Thyroid gland (tissue), 4 donors: ENCODE data around the gene BBIP1. TPM values are rescaled to one million over a fixed set of nuclear protein-coding genes. Genes with fewer than 3 reads are reported as not detected.

ENCODE experiments used
- DNase-seq, 2 donors: peaks; one replicate each; pipeline ENCODE4 v3.0.0-alpha.2; 2019
- H3K27ac ChIP-seq, 3 donors: fragments of 200-600 bp; sonication (generic); 1 replicate in 2 of 3; 2 replicates in 1 of 3; pipeline ENCODE4 v1.5.1; 2016 to 2019; ENCODE audit warnings: mild to moderate bottlenecking in 1 of 3, moderate library complexity in 1 of 3
- H3K27me3 ChIP-seq: fragments of 200-600 bp; sonication (generic); one replicate; pipeline ENCODE4 v1.5.1; 2019
- H3K36me3 ChIP-seq, 2 donors: fragments of 200-600 bp; sonication (generic); one replicate each; pipeline ENCODE4 v1.5.1; 2016 to 2019
- H3K4me1 ChIP-seq, 2 donors: fragments of 200-600 bp; sonication (generic); one replicate each; pipeline ENCODE4 v1.5.1; 2017 to 2019
- H3K4me3 ChIP-seq, 3 donors: fragments of 200-600 bp; sonication (generic); replicated peaks in 1 of 3; 1 replicate in 2 of 3; 2 replicates in 1 of 3; pipeline ENCODE4 v1.5.1; 2016; ENCODE audit warnings: mild to moderate bottlenecking in 1 of 3
- H3K9me3 ChIP-seq: fragments of 200-600 bp; sonication (generic); one replicate; pipeline ENCODE4 v1.5.1; 2017
- POLR2A ChIP-seq, 2 donors: fragments of 450-650 bp; IDR thresholded peaks; one replicate each; pipeline ENCODE4 v1.6.1; 2017; ENCODE audit warnings: antibody characterized with exemption in 2 of 2, mild to moderate bottlenecking in 2 of 2, moderate library complexity in 1 of 2
- WGBS, 2 donors: methylation state at CpG; one replicate each; pipeline ENCODE4 v1.1.5; 2017; 5-methylcytosine and 5-hydroxymethylcytosine counted together
- intact Hi-C: fragments of 100-400 bp; cut with DNase I; formaldehyde crosslinking; loops from one replicate; pipeline ENCODE4 v1.15.1; 2023
- total RNA-seq, 4 donors: library from RNA; depleted of rRNA; stranded (reverse); fragments of >200 nt; gene quantifications; one replicate each; pipeline ENCODE4 v1.2.3, GENCODE V29; 2016
- TF ChIP-seq, protein P1 (sequence below), 6 experiments: fragments of 200-600 bp in 3 of 6; fragments of 450-650 bp in 3 of 6; sonication (generic) in 3 of 6; IDR thresholded peaks; one replicate each; pipeline ENCODE4 v1.5.1; 2016 to 2019; ENCODE audit warnings: antibody characterized with exemption in 6 of 6, mild to moderate bottlenecking in 2 of 6, inconsistent platforms in 1 of 6, moderate library complexity in 1 of 6

BBIP1 gene
- total RNA-seq, 4 donors from 2014 or later = 27.3 to 48.4 (median 34.1) TPM

DNA sequence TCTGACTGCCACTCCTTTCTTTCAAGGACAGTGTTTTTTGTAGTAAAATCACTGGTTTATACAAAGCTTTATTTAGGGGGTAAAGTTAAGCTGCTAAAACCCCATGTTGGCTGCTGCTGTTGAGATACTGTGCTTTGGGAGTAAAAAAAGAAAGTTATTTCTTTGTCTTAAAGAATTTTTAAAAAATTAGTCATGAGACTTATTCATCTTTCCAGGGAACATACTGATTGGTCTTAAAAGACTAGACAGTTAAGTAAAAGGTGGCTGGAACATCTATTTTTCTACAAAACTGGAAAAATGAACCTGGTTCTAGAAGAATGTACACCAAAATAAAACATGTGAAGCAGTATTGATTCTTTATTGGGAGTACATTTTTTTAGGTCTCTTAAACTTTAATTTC is 20.6 kb downstream of the BBIP1 start:
- Histone ChIP-seq H3K4me3 (no peak overlapping the region), H3K4me1 (peaks cover 0 to 11% of the 10 kb centered on the region in 2 donors), H3K27ac (no peak overlapping the region), H3K27me3 (no peaks in the 10 kb centered on the region), H3K36me3 (peaks cover 4 to 29% of the 10 kb centered on the region in 2 donors), H3K9me3 (no peaks in the 10 kb centered on the region)
- intact Hi-C loops = no loop called here
- TF ChIP-seq POLR2A (IDR thresholded peaks at IDR 0.05) = no peak
- TF ChIP-seq, protein P1, sequence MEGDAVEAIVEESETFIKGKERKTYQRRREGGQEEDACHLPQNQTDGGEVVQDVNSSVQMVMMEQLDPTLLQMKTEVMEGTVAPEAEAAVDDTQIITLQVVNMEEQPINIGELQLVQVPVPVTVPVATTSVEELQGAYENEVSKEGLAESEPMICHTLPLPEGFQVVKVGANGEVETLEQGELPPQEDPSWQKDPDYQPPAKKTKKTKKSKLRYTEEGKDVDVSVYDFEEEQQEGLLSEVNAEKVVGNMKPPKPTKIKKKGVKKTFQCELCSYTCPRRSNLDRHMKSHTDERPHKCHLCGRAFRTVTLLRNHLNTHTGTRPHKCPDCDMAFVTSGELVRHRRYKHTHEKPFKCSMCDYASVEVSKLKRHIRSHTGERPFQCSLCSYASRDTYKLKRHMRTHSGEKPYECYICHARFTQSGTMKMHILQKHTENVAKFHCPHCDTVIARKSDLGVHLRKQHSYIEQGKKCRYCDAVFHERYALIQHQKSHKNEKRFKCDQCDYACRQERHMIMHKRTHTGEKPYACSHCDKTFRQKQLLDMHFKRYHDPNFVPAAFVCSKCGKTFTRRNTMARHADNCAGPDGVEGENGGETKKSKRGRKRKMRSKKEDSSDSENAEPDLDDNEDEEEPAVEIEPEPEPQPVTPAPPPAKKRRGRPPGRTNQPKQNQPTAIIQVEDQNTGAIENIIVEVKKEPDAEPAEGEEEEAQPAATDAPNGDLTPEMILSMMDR (IDR thresholded peaks at IDR 0.05) = no peak
- no peak for DNase-seq

DNA sequence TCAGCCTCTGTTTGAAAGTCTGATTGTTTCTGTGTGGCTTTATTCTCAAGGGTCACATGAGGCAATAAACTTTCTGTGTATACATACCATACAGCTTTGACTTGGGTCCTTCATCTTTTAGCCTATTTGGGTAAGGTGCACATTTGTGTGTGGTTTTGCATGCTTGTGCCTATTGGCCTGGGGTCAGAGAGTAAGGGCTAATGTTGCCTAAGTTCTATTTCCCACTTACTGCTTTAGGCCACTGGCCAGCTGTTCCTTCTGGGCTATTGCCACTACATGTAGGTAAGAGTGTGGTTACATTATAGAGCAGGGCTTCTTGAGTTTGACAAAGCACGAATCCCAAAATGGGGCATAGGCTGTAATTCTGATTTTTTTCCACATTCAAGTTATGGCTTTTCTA is 21.8 kb downstream of the BBIP1 start:
- H3K9me3 ChIP-seq = no peaks in the 10 kb centered on the region
- 91 to 94% methylated on average over 1 of the region's 1 CpG for WGBS, 2 donors
- intact Hi-C loops = no loop called here
- no peak overlapping the region for H3K4me3 ChIP-seq
- H3K27ac ChIP-seq = peak overlapping the region in 1 of 3 donors; percentile 16
- no peak for DNase-seq
- H3K36me3 ChIP-seq = peaks cover 4 to 29% of the 10 kb centered on the region in 2 donors
- H3K4me1 ChIP-seq = peaks cover 0 to 9% of the 10 kb centered on the region in 2 donors
- no peak for TF ChIP-seq POLR2A (IDR thresholded peaks at IDR 0.05)
- TF ChIP-seq, protein P1 (IDR thresholded peaks at IDR 0.05) = no peak
- H3K27me3 ChIP-seq = no peaks in the 10 kb centered on the region

DNA sequence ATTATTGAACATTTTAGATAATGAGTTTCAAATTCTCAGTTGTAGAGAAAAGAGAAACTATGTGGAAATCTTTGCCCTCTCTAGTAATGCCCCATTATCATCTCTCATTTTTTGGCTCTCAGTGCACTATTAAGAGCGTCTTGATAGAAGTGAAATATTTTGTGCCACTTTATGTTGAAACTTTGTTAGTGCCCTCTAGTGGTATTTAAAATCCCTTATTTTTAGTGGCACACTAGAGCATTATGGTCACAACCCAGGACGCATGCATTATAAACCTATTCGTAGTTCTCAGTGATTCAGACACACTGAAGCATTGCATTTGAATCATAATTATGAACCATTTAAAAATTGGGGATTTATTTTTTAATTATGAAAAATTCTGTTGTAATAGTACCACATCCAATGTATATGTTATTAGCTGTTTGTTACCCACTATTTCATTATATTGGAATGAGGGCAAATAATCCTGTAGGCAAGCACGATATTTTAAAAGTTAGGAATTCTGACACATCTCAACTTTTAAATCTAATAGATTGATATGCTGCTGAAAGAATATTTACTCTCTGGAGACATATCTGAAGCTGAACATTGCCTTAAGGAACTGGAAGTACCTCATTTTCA is 25.3 kb downstream of the BBIP1 start:
- no peak for TF ChIP-seq POLR2A (IDR thresholded peaks at IDR 0.05)
- TF ChIP-seq, protein P1 (IDR thresholded peaks at IDR 0.05) = peak; percentile 23 to 69 (median 60)
- peaks cover 0 to 9% of the 10 kb centered on the region in 2 donors for H3K4me1 ChIP-seq
- H3K27me3 ChIP-seq = no peaks in the 10 kb centered on the region
- peaks cover 15 to 45% of the 10 kb centered on the region in 2 donors for H3K36me3 ChIP-seq
- no peaks in the 10 kb centered on the region for H3K9me3 ChIP-seq
- intact Hi-C loops = loop anchor here (5.0 kb wide), 1 partner anchor 146 kb away; no protein-coding TSS in a partner anchor
- peak overlapping the region; percentile 30 to 43 (median 39) for H3K27ac ChIP-seq
- no peak overlapping the region for H3K4me3 ChIP-seq
- DNase-seq = no peak
- WGBS, 2 donors = 36 to 40% methylated on average over 4 of the region's 4 CpGs

- intact Hi-C loops = loop anchor here (5.0 kb wide), 1 partner anchor 145 kb away; no protein-coding TSS in a partner anchor
- Histone ChIP-seq H3K4me3 (no peak overlapping the region), H3K27ac (peak overlapping the region in 2 of 3 donors; percentile 39 to 43), H3K9me3 (no peaks in the 10 kb centered on the region), H3K36me3 (peaks cover 14 to 44% of the 10 kb centered on the region in 2 donors), H3K27me3 (no peaks in the 10 kb centered on the region), H3K4me1 (peaks cover 0 to 9% of the 10 kb centered on the region in 2 donors)
- DNase-seq = no peak
- 90 to 91% methylated on average over 3 of the region's 3 CpGs for WGBS, 2 donors
- TF ChIP-seq POLR2A (IDR thresholded peaks at IDR 0.05) = no peak
- TF ChIP-seq, protein P1 (IDR thresholded peaks at IDR 0.05) = no peak
Measured at GRCh38 chr10:110892602-110893288, 26.2 kb downstream of the BBIP1 start.

DNA sequence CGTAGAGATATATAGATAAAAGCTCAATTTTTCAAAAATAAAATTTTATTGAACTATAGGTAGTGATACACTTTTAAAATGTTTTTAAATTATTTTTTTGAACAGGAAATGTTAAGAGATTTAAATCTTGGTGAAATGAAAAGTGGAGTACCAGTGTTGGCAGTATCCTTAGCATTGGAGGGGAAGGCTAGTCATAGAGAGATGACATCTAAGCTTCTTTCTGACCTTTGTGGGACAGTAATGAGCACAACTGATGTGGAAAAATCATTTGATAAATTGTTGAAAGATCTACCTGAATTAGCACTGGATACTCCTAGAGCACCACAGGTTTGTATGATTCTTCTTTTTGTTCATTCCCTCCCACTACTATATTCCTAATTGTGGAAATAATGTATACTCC is 31.4 kb downstream of the BBIP1 start:
- TF ChIP-seq, protein P1 (IDR thresholded peaks at IDR 0.05) = no peak
- TF ChIP-seq POLR2A (IDR thresholded peaks at IDR 0.05) = no peak
- no peaks in the 10 kb centered on the region for H3K9me3 ChIP-seq
- H3K27ac ChIP-seq = peak overlapping the region in 1 of 3 donors; percentile 55
- no peak overlapping the region for H3K4me3 ChIP-seq
- intact Hi-C loops = no loop called here
- peaks cover 24 to 65% of the 10 kb centered on the region in 2 donors for H3K36me3 ChIP-seq
- 97 to 98% methylated on average over 1 of the region's 1 CpG for WGBS, 2 donors
- no peaks in the 10 kb centered on the region for H3K27me3 ChIP-seq
- DNase-seq = no peak
- peaks cover 5 to 25% of the 10 kb centered on the region in 2 donors for H3K4me1 ChIP-seq
